ENCODE data around the gene S100A7A. TPM values are rescaled to one million over a fixed set of nuclear protein-coding genes. Genes with fewer than 3 reads are reported as not detected.

S100A7A gene
- total and polyA plus RNA-seq, 2 of the 4 experiments (the other 2 are of a cell fraction): not detected

DNA sequence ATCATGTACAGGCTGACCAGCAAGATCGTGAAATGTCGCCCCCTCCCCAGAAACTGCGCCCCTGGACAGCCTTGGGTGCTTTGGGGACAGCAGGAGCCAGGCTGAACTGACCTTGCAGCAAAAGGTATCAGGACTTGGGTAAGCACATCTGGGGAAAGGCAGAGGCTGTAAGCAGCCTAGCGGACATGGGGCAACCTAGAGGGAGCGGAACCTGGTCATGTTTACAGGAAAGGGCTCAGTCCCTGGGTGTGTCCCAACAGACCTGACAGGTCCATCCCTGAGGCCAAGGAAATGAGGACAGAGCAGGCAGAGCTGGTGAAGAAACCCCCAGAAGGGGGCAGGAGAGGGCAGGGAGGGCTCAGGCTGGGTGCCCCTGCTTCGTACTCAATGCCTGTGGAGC is 22.4 kb upstream of the S100A7A start:
- TF ChIP-seq CTCF (conservative IDR thresholded peaks at IDR 0.05; ENCODE audit: low read depth, low read length) (no peak), RAD21 (IDR thresholded peaks at IDR 0.05; ENCODE audit: low read length) (no peak), FOS (IDR thresholded peaks at IDR 0.05; ENCODE audit: low read depth, low read length) (no peak), CEBPB (IDR thresholded peaks at IDR 0.05; ENCODE audit: low read depth, low read length) (no peak), POLR2A (IDR thresholded peaks at IDR 0.05; ENCODE audit: low read depth, low read length) (no peak), SMC3 (IDR thresholded peaks at IDR 0.05; ENCODE audit: low read depth, low read length) (no peak), NFE2L2 (IDR thresholded peaks at IDR 0.05; ENCODE audit: low read depth, low read length) (no peak), RFX5 (IDR thresholded peaks at IDR 0.05; ENCODE audit: low read depth, low read length) (no peak), BHLHE40 (IDR thresholded peaks at IDR 0.05; ENCODE audit: low read depth, low read length) (no peak), CHD1 (IDR thresholded peaks at IDR 0.05; ENCODE audit: low read depth, low read length) (no peak), MXI1 (IDR thresholded peaks at IDR 0.05; ENCODE audit: borderline replicate concordance, low read depth, low read length) (no peak), RCOR1 (IDR thresholded peaks at IDR 0.05; ENCODE audit: insufficient replicate concordance, low read length) (no peak), MAZ (IDR thresholded peaks at IDR 0.05; ENCODE audit: borderline replicate concordance, low read depth, low read length) (no peak), MAFK (IDR thresholded peaks at IDR 0.05; ENCODE audit: low read depth, low read length) (no peak)
- TF ChIP-seq, protein P1, sequence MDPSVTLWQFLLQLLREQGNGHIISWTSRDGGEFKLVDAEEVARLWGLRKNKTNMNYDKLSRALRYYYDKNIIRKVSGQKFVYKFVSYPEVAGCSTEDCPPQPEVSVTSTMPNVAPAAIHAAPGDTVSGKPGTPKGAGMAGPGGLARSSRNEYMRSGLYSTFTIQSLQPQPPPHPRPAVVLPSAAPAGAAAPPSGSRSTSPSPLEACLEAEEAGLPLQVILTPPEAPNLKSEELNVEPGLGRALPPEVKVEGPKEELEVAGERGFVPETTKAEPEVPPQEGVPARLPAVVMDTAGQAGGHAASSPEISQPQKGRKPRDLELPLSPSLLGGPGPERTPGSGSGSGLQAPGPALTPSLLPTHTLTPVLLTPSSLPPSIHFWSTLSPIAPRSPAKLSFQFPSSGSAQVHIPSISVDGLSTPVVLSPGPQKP (IDR thresholded peaks at IDR 0.05; ENCODE audit: borderline replicate concordance, low read depth, low read length): no peak
- TF ChIP-seq, protein P2, sequence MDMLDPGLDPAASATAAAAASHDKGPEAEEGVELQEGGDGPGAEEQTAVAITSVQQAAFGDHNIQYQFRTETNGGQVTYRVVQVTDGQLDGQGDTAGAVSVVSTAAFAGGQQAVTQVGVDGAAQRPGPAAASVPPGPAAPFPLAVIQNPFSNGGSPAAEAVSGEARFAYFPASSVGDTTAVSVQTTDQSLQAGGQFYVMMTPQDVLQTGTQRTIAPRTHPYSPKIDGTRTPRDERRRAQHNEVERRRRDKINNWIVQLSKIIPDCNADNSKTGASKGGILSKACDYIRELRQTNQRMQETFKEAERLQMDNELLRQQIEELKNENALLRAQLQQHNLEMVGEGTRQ (IDR thresholded peaks at IDR 0.05; ENCODE audit: low read depth, low read length): no peak
- no peak for ATAC-seq (ENCODE audit: low read depth)
- WGBS, 2 experiments (ENCODE audit: extremely low coverage in 2 of 2, insufficient read length in 1 of 2): 0% methylated on average over 1 of the region's 6 CpGs; no CpG with 5 or more reads in 1 of the 2 experiments

More for the DNA sequence above, 22.4 kb upstream of the S100A7A start:
- Histone ChIP-seq H3K79me1 (ENCODE audit: low read depth in 1 of 2, low read length in 2 of 2) (no peaks in the 10 kb centered on the region), H3K27ac (ENCODE audit: insufficient read depth, low read length) (no peak overlapping the region), H3K9me1 (ENCODE audit: insufficient read depth, low read length) (no peaks in the 10 kb centered on the region), H4K8ac (ENCODE audit: low read depth in 2 of 2, low read length in 2 of 2) (no peak overlapping the region), H2BK20ac (ENCODE audit: low read depth, low read length) (no peak overlapping the region), H4K20me1 (ENCODE audit: insufficient read depth, low read length) (no peaks in the 10 kb centered on the region), H2AFZ (replicated peaks; ENCODE audit: low read length, poor library complexity) (no peak overlapping the region), H3K9ac (ENCODE audit: low read depth, low read length) (no peak overlapping the region), H3K14ac (replicated peaks; ENCODE audit: low read depth, low read length) (no peak overlapping the region), H3K27me3 (ENCODE audit: control insufficient read depth, insufficient read depth, low read length) (peaks cover 3% of the 10 kb centered on the region; the same call in 1 of the 2 replicates), H3K4me1 (ENCODE audit: control insufficient read depth, insufficient read depth, low read length) (no peaks in the 10 kb centered on the region), H4K91ac (ENCODE audit: insufficient read depth, low read depth, low read length) (no peak overlapping the region), H3K36me3 (ENCODE audit: control insufficient read depth, insufficient read depth, low read length) (no peaks in the 10 kb centered on the region), H3K18ac (ENCODE audit: low read depth, low read length) (no peak overlapping the region), H3K9me3 (ENCODE audit: control insufficient read depth, insufficient read depth, low read length) (no peaks in the 10 kb centered on the region), H4K5ac (ENCODE audit: low read depth, low read length) (no peak overlapping the region), H2BK120ac (ENCODE audit: low read depth, low read length) (no peak overlapping the region), H3K23ac (ENCODE audit: low read depth, low read length) (no peak overlapping the region), H2BK15ac (ENCODE audit: low read depth, low read length) (no peak overlapping the region), H2AK5ac (ENCODE audit: low read depth, low read length) (no peak overlapping the region), H2AK9ac (replicated peaks; ENCODE audit: low read depth, low read length, poor library complexity) (no peak overlapping the region), H3K4me3 (ENCODE audit: insufficient read depth, low read depth, low read length) (no peak overlapping the region), H2BK5ac (ENCODE audit: low read depth, low read length, poor library complexity, severe bottlenecking) (no peak overlapping the region), H3K4me2 (ENCODE audit: low read depth, low read length) (no peak overlapping the region), H3K4ac (ENCODE audit: low read depth, low read length) (no peak overlapping the region), H3K56ac (ENCODE audit: extremely low read depth, insufficient read depth, low read length) (no peak overlapping the region)
- intact Hi-C loops (cut with micrococcal nuclease) (no loop called here), dilution Hi-C loops (cut with HindIII; ENCODE audit: low sequenced_read_pairs, unreplicated experiment) (no loop called here), in situ Hi-C loops (cut with MboI; ENCODE audit: low sequenced_read_pairs) (no loop called here)
- ChIA-PET CTCF (no interaction called here), POLR2A (ENCODE audit: unreplicated experiment) (no interaction called here)
- no TSS peak for BruUV-seq (replicated peaks)
- DNase-seq: no peak

Measured in IMR-90 (cell line).